Natural killer cell (primary cell): ENCODE measurements around the gene KEAP1. TPM values are rescaled to one million over a fixed set of nuclear protein-coding genes. Genes with fewer than 3 reads are reported as not detected.
"Not testable (repeated sequence)": the region's sequence is repeated elsewhere in the genome, so short reads cannot be mapped to it uniquely, and the experiment has no call there.

ENCODE experiments used
- ATAC-seq, 3 donors: fragments of 150-1000 bp in 2 of 3; fragments of 200-7000 bp in 1 of 3; cut with Tn5 transposase; 1 replicate in 1 of 3; 2 replicates in 2 of 3; pipeline ENCODE4 v1.10.0; 2021; ENCODE audit warnings: mild to moderate bottlenecking in 2 of 3, moderate library complexity in 2 of 3
- DNase-seq, 2 donors: peaks; one replicate each; pipeline versions ENCODE4 v3.0.0 to v3.0.0-alpha.2; 2013 to 2021; ENCODE audit warnings: mixed read lengths in 1 of 2
- H3K27ac ChIP-seq: one replicate; pipeline ENCODE4 v1.5.1; 2013; ENCODE audit warnings: mild to moderate bottlenecking, low read length
- H3K27me3 ChIP-seq: one replicate; pipeline ENCODE4 v1.6.1; 2013; ENCODE audit warnings: low read length; ENCODE audit not compliant: control insufficient read depth, insufficient read depth
- H3K36me3 ChIP-seq: one replicate; pipeline ENCODE4 v1.6.1; 2013; ENCODE audit warnings: low read length; ENCODE audit not compliant: control insufficient read depth, insufficient read depth
- H3K4me1 ChIP-seq: one replicate; pipeline ENCODE4 v1.6.1; 2013; ENCODE audit warnings: low read length; ENCODE audit not compliant: control insufficient read depth, insufficient read depth
- H3K4me3 ChIP-seq: one replicate; pipeline ENCODE4 v1.5.1; 2013; ENCODE audit warnings: low read length
- H3K9me3 ChIP-seq: one replicate; pipeline ENCODE4 v1.6.1; 2013; ENCODE audit warnings: low read length; ENCODE audit not compliant: control insufficient read depth, insufficient read depth
- H3K27ac Mint-ChIP-seq, 2 donors: one replicate each; pipeline ENCODE4 v1.8.0; 2022; ENCODE audit warnings: mild to moderate bottlenecking in 2 of 2, mixed read lengths in 2 of 2, moderate library complexity in 1 of 2
- H3K27me3 Mint-ChIP-seq, 2 donors: one replicate each; pipeline ENCODE4 v1.8.0; 2022; ENCODE audit warnings: low read depth in 2 of 2, mixed read lengths in 2 of 2
- H3K36me3 Mint-ChIP-seq: one replicate; pipeline ENCODE4 v1.8.0; 2022; ENCODE audit warnings: mixed read lengths
- H3K4me1 Mint-ChIP-seq, 2 donors: one replicate each; pipeline ENCODE4 v1.8.0; 2022; ENCODE audit warnings: mixed read lengths in 2 of 2
- H3K4me3 Mint-ChIP-seq: one replicate; pipeline ENCODE4 v1.8.0; 2022; ENCODE audit warnings: mild to moderate bottlenecking, moderate library complexity, mixed read lengths
- H3K9me3 Mint-ChIP-seq, 2 donors: one replicate each; pipeline ENCODE4 v1.8.0; 2022; ENCODE audit warnings: mixed read lengths in 2 of 2
- CTCF ChIP-seq: fragments of 200-600 bp; IDR thresholded peaks from one replicate; pipeline ENCODE4 v1.8.0; 2022; ENCODE audit warnings: antibody characterized with exemption
- WGBS: methylation state at CpG from one replicate; pipeline ENCODE4 v1.1.7; 2013; ENCODE audit warnings: missing lambda C conversion rate; ENCODE audit not compliant: insufficient coverage; 5-methylcytosine and 5-hydroxymethylcytosine counted together
- intact Hi-C: fragments of 100-400 bp; cut with micrococcal nuclease; formaldehyde crosslinking; loops from one replicate; pipeline ENCODE4 v1.14.2; 2022
- total RNA-seq, 4 donors: library from RNA; stranded (reverse); fragments of 120-200 nt in 1 of 4; gene quantifications; one replicate each; pipeline versions ENCODE4 v1.2.3 to v1.2.4, GENCODE V29; 2013 to 2022

KEAP1 gene
- total RNA-seq, result 10 to 100 TPM; 28.1 to 39.4 (median 34.6) TPM
- total RNA-seq (2013), result 34.4 TPM

GRCh38 chr19:10503002-10503789 is at the start of gene KEAP1:
Gene KEAP1 (minus strand): TSS chr19:10503356. CDS start chr19:10500033, 3,323 bp downstream.
- Histone ChIP-seq H3K4me1 (peaks cover 61% of the 10 kb centered on the region), H3K4me3 (peak within 1 kb of the TSS; percentile 99), H3K27me3 (no peaks in the 10 kb centered on the region), H3K27ac (peak within 1 kb of the TSS; percentile 98), H3K36me3 (peaks cover 13% of the 10 kb centered on the region), H3K9me3 (no peaks in the 10 kb centered on the region)
- 3% methylated on average over 73 of the region's 73 CpGs for WGBS
- TF ChIP-seq CTCF, result no peak
- DNase-seq, result peak in 1 of 2 donors; percentile 56
- peaks cover 34 to 52% of the 10 kb centered on the region in 2 donors for H3K4me1 Mint-ChIP-seq
- peak in 2 of 3 donors; percentile 11 to 34 for ATAC-seq
- intact Hi-C loops, result loop anchor here (2.0 kb wide), 2 partner anchors 64 to 150 kb away; partner anchors contain the start of gene KRI1
- no peaks in the 10 kb centered on the region for H3K9me3 Mint-ChIP-seq
- no peaks in the 10 kb centered on the region for H3K36me3 Mint-ChIP-seq
- no peaks in the 10 kb centered on the region for H3K27me3 Mint-ChIP-seq
- peak within 1 kb of the TSS; percentile 90 to 96 for H3K27ac Mint-ChIP-seq
- peak within 1 kb of the TSS; percentile 92 for H3K4me3 Mint-ChIP-seq

- H3K9me3 ChIP-seq, result no peaks in the 10 kb centered on the region
- ATAC-seq (peak; percentile 10 to 21 (median 13)), DNase-seq (peak; percentile 27 to 48)
- 72% methylated on average over 12 of the region's 12 CpGs for WGBS
- Mint-ChIP-seq H3K27ac (peak overlapping the region; percentile 94), H3K9me3 (no peaks in the 10 kb centered on the region), H3K36me3 (no peaks in the 10 kb centered on the region), H3K27me3 (no peaks in the 10 kb centered on the region), H3K4me3 (peak overlapping the region; percentile 75), H3K4me1 (peaks cover 30 to 50% of the 10 kb centered on the region in 2 donors)
- no peaks in the 10 kb centered on the region for H3K27me3 ChIP-seq
- intact Hi-C loops, result loop anchor here (1.0 to 2.0 kb wide), 2 partner anchors 14 to 42 kb away; partner anchors contain the start of gene KRI1
- peaks cover 62% of the 10 kb centered on the region for H3K36me3 ChIP-seq
- H3K4me3 ChIP-seq, result no peak overlapping the region
- peaks cover 68% of the 10 kb centered on the region for H3K4me1 ChIP-seq
- no peak for TF ChIP-seq CTCF
- H3K27ac ChIP-seq, result peak overlapping the region; percentile 68
Observed at GRCh38 chr19:10552510-10553053, 49.4 kb upstream of the KEAP1 start.

GRCh38 chr19:10551698-10552301 is 48.6 kb upstream of the KEAP1 start:
- Histone ChIP-seq H3K27ac (peak overlapping the region; percentile 68), H3K27me3 (no peaks in the 10 kb centered on the region), H3K36me3 (peaks cover 62% of the 10 kb centered on the region), H3K9me3 (no peaks in the 10 kb centered on the region), H3K4me1 (peaks cover 65% of the 10 kb centered on the region), H3K4me3 (no peak overlapping the region)
- intact Hi-C loops, result loop anchor here (2.0 kb wide), 1 partner anchor 41 kb away; no protein-coding TSS in a partner anchor
- WGBS, result 72% methylated on average over 11 of the region's 12 CpGs
- Mint-ChIP-seq H3K9me3 (no peaks in the 10 kb centered on the region), H3K4me1 (peaks cover 34 to 55% of the 10 kb centered on the region in 2 donors), H3K27me3 (no peaks in the 10 kb centered on the region), H3K27ac (peak overlapping the region; percentile 94), H3K4me3 (peak overlapping the region; percentile 35), H3K36me3 (no peaks in the 10 kb centered on the region)
- ATAC-seq, result peak; percentile 27 to 44 (median 44)
- peak; percentile 19 for TF ChIP-seq CTCF
- DNase-seq, result peak; percentile 49 to 73

GRCh38 chr19:10551006-10551405 is 47.9 kb upstream of the KEAP1 start:
- H3K27me3 ChIP-seq, H3K27ac ChIP-seq, H3K9me3 Mint-ChIP-seq, H3K36me3 Mint-ChIP-seq, H3K27me3 Mint-ChIP-seq, H3K9me3 ChIP-seq, H3K4me3 ChIP-seq, ATAC-seq, intact Hi-C loops, H3K4me3 Mint-ChIP-seq, DNase-seq: not testable (repeated sequence)
- Histone ChIP-seq H3K36me3 (peaks cover 58% of the 10 kb centered on the region), H3K4me1 (peaks cover 58% of the 10 kb centered on the region)
- 98% methylated on average over 8 of the region's 9 CpGs for WGBS
- H3K27ac Mint-ChIP-seq, result peak overlapping the region; percentile 94
- H3K4me1 Mint-ChIP-seq, result peaks cover 34 to 54% of the 10 kb centered on the region in 2 donors
